ENCODE data around the gene NR2F6. TPM values are rescaled to one million over a fixed set of nuclear protein-coding genes. Genes with fewer than 3 reads are reported as not detected.
"Not testable (repeated sequence)": the region's sequence is repeated elsewhere in the genome, so short reads cannot be mapped to it uniquely, and the experiment has no call there.

NR2F6 gene
- total RNA-seq, 2 donors from 2014 or later: 4.7 to 6.4 TPM

DNA sequence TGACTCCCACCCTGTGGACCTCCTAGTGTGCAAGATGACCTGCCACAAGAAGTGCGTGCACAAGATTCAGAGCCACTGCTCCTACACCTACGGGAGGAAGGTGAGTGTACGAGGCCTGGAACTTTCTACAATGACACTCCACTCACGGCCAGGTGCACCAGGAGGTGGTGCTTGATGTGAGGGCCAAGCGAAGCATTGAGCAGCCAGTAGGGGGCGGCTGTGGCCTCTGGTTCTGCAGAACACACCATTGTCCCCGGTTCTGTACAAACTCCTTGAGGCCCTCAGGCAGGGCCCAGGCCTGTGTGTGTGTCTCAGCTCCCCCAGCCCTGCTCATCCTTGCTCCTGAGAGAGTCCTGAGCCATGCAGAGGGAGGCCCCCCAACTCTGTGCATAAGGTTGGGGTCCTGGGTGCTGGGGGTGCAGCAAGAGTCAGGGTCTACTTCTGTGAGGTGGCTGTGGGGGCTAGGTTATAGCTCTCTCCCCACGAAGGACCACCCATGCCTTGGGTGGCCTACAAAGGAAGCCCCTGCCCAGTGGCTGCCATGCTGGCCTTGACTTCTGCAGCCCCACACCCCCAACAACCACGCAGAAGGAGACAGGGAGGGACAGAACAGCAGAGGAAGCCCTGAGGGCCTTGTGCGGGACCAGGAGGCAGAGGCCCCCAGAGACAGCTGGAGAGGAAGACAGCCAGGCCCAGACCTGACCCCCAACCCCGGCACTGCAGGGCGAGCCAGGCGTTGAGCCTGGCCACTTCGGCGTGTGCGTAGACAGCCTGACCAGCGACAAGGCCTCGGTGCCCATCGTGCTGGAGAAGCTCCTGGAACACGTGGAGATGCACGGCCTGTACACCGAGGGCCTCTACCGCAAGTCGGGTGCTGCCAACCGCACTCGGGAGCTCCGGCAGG is 40.2 kb downstream of the NR2F6 start:
- H3K4me1 Mint-ChIP-seq (ENCODE audit: low read depth): peaks cover 8% of the 10 kb centered on the region
- ATAC-seq (replicated peaks in 1 of 2): peak; percentile 43 to 49
- H3K4me3 Mint-ChIP-seq: no peak overlapping the region
- H3K9me3 Mint-ChIP-seq: no peaks in the 10 kb centered on the region
- H3K36me3 Mint-ChIP-seq (ENCODE audit: insufficient read depth in 2 of 2): peaks cover 6 to 27% of the 10 kb centered on the region in 2 donors
- peak; percentile 54 to 56 for DNase-seq
- no peaks in the 10 kb centered on the region for H3K27me3 Mint-ChIP-seq (ENCODE audit: low read depth)
- H3K27ac Mint-ChIP-seq: peak overlapping the region; percentile 24

DNA sequence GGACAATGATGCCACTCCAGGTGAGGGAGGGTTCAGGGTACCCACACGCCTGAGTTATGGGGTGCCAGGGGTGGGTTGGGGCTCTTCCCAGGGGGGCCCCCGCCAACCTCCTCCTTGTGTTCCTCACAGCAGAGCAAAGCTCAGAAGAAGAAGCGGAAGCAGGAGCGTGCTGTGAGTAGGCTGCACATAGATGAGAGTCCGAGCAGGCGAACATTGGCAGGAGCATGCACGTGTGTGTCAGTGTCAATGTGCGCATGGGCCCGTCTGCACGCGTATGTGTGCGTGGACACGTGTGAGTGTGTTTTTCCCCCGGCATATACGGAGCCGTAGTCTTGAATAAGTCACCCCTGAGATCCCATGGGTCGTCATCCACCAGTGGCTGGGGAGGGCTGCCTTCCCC is 43.0 kb downstream of the NR2F6 start:
- Mint-ChIP-seq H3K27me3 (ENCODE audit: low read depth) (no peaks in the 10 kb centered on the region), H3K4me1 (ENCODE audit: low read depth) (no peaks in the 10 kb centered on the region), H3K36me3 (ENCODE audit: insufficient read depth in 2 of 2) (peaks cover 7 to 25% of the 10 kb centered on the region in 2 donors), H3K27ac (no peak overlapping the region), H3K9me3 (no peaks in the 10 kb centered on the region), H3K4me3 (no peak overlapping the region)
- no peak for ATAC-seq (replicated peaks in 1 of 2)
- no peak for DNase-seq

DNA sequence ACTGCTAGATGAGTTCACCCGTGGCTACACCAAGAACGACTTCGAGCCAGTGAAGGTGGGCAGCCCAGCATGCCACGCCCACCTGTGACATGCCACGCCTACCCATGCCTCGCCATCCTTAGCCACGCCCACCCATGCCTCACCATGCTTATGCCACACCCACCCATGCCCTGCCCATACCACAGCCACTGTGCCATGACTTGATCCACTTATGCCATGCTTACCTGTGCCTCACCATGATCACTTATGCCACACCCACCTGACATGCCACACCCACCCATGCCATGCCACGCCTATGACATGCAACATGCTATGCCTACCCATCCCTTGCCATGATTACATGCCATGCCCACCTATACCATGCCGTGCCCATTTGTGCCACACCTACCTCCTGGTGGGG is 43.5 kb downstream of the NR2F6 start:
- no peak overlapping the region for H3K4me3 Mint-ChIP-seq
- H3K9me3 Mint-ChIP-seq: no peaks in the 10 kb centered on the region
- peaks cover 7 to 27% of the 10 kb centered on the region in 2 donors for H3K36me3 Mint-ChIP-seq (ENCODE audit: insufficient read depth in 2 of 2)
- no peaks in the 10 kb centered on the region for H3K4me1 Mint-ChIP-seq (ENCODE audit: low read depth)
- H3K27ac Mint-ChIP-seq: no peak overlapping the region
- ATAC-seq (replicated peaks in 1 of 2) (peak; percentile 36 to 60), DNase-seq (peak; percentile 37 to 38)
- no peaks in the 10 kb centered on the region for H3K27me3 Mint-ChIP-seq (ENCODE audit: low read depth)

DNA sequence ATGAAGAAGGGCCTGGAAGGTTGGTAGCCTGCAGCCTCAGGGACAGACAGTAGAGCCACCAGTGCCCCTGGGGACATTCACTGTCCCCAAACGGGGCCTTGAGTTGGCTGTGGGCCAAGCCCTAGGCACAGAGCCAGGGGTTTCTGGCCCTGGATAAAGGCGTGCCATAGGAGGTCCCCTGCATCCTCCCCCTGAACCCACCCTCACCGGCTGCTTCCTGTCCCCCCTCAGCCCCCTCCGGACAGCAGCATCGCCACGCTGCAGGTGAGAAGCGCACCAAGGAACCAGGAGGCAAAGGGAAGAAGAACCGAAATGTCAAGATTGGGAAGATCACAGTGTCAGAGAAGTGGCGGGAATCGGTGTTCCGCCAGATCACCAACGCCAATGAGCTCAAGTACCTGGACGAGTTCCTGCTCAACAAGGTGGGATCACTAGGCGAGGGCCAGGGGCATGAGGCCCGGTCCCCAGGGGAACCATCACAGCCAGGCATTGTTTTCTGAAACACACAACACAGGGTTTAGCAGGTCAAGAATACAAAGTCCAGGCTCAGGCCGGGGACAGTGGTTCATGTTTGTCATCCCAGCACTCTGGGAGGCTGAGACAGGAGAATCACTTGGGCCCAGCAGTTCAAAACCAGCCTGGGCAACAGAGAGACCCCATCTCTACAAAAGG is 45.2 kb downstream of the NR2F6 start:
- peaks cover 14 to 32% of the 10 kb centered on the region in 2 donors for H3K36me3 Mint-ChIP-seq (ENCODE audit: insufficient read depth in 2 of 2)

DNA sequence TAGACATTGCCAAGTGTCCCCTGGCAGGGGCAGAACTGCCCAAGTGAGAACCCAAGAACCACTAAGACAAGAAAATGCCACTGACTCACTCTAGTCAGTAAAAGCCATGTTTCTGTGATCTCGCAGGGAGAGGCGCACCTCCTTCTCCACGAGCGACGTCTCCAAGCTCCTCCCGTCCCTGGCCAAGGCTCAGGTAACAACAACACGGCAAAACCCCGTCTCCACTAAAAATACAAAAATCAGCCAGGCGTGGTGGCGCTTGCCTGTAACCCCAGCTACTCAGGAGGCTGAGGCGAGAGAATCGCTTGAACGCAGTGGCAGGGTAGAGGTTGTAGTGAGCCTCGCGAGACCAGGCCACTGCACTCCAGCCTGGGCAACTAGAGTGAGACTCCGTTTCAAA is 48.1 kb downstream of the NR2F6 start:
- H3K4me3 Mint-ChIP-seq: no peak overlapping the region
- DNase-seq (no peak), ATAC-seq (replicated peaks in 1 of 2) (no peak)
- H3K36me3 Mint-ChIP-seq (ENCODE audit: insufficient read depth in 2 of 2): peaks cover 18 to 40% of the 10 kb centered on the region in 2 donors
- H3K27ac Mint-ChIP-seq: no peak overlapping the region
- H3K9me3 Mint-ChIP-seq: no peaks in the 10 kb centered on the region
- no peaks in the 10 kb centered on the region for H3K27me3 Mint-ChIP-seq (ENCODE audit: low read depth)
- H3K4me1 Mint-ChIP-seq (ENCODE audit: low read depth): no peaks in the 10 kb centered on the region

More for the DNA sequence above, 45.2 kb downstream of the NR2F6 start:
- no peak overlapping the region for H3K27ac Mint-ChIP-seq
- no peaks in the 10 kb centered on the region for H3K27me3 Mint-ChIP-seq (ENCODE audit: low read depth)
- ATAC-seq (replicated peaks in 1 of 2) (no peak), DNase-seq (no peak)
- H3K4me1 Mint-ChIP-seq (ENCODE audit: low read depth): no peaks in the 10 kb centered on the region
- H3K9me3 Mint-ChIP-seq: no peaks in the 10 kb centered on the region
- no peak overlapping the region for H3K4me3 Mint-ChIP-seq

DNA sequence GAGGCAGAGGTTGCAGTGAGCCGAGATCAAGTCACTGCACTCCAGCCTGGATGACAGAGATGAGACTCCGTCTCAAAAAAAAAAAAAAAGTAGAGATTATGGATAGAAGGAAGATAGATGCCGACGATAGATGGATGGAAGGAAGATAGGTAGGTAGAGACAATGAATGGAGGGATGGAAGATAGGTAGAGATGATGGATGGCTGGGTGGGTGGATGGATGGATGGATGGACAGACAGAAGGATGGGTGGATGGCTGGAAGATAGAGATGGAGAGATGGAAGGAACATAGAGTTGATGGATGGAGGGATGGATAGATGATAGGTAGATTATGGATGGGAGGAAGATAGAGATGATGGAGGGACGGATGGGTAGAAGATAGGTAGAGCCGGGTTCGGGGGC is 49.1 kb downstream of the NR2F6 start:
- no peak overlapping the region for H3K27ac Mint-ChIP-seq

DNA sequence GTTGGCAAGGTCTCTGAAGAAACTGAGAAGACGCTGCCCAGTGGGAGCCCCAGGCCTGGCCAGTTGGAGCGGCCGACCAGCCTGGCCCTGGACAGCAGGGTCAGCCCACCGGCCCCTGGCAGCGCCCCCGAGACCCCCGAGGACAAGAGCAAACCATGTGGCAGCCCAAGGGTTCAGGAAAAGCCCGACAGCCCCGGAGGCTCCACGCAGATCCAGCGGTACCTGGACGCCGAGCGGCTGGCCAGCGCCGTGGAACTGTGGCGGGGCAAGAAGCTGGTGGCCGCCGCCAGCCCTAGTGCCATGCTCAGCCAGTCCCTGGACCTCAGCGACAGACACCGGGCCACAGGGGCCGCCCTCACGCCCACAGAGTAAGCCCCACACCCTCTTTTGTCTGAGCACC is 50.6 kb downstream of the NR2F6 start:
- H3K4me3 Mint-ChIP-seq: no peak overlapping the region
- H3K4me1 Mint-ChIP-seq (ENCODE audit: low read depth): no peaks in the 10 kb centered on the region
- H3K27ac Mint-ChIP-seq: no peak overlapping the region
- no peak for ATAC-seq (replicated peaks in 1 of 2)
- DNase-seq: no peak
- no peaks in the 10 kb centered on the region for H3K27me3 Mint-ChIP-seq (ENCODE audit: low read depth)
- peaks cover 14 to 32% of the 10 kb centered on the region in 2 donors for H3K36me3 Mint-ChIP-seq (ENCODE audit: insufficient read depth in 2 of 2)
- no peaks in the 10 kb centered on the region for H3K9me3 Mint-ChIP-seq

More for the DNA sequence above, 49.1 kb downstream of the NR2F6 start:
- DNase-seq (no peak), ATAC-seq (replicated peaks in 1 of 2) (no peak)
- peaks cover 13 to 33% of the 10 kb centered on the region in 2 donors for H3K36me3 Mint-ChIP-seq (ENCODE audit: insufficient read depth in 2 of 2)
- no peaks in the 10 kb centered on the region for H3K9me3 Mint-ChIP-seq
- no peak overlapping the region for H3K4me3 Mint-ChIP-seq
- H3K4me1 Mint-ChIP-seq (ENCODE audit: low read depth): no peaks in the 10 kb centered on the region
- no peaks in the 10 kb centered on the region for H3K27me3 Mint-ChIP-seq (ENCODE audit: low read depth)

DNA sequence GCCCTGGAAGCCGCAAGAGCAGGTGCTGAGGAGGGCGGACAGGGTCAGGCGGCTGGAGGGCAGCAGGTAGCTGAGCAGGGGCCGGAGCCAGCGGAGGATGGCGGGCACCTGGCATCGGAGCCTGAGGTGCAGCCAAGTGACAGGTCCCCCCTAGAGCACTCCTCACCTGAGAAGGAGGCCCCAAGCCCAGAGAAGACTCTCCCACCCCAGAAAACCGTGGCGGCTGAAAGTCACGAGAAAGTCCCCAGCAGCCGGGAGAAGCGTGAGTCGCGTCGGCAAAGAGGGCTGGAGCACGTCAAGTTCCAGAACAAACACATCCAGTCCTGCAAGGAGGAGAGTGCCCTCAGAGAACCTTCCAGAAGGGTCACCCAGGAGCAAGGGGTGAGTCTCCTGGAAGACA is 51.1 kb downstream of the NR2F6 start:
- Mint-ChIP-seq H3K27me3 (ENCODE audit: low read depth) (no peaks in the 10 kb centered on the region), H3K36me3 (ENCODE audit: insufficient read depth in 2 of 2) (peaks cover 13 to 33% of the 10 kb centered on the region in 2 donors)

DNA sequence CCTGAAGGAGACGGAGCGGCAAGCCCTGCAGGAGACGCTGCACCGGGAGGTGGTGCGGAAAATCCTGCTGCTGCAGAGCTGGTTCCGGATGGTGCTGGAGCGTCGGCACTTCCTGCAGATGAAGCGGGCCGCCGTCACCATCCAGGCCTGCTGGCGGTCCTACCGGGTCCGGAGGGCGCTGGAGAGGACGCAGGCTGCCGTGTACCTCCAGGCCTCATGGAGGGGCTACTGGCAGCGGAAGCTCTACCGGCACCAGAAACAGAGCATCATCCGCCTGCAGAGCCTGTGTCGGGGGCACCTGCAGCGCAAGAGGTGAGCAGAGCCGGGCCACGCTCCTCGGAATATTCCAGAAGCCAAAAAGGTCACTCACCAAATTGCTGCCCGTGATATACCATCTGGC is 53.0 kb downstream of the NR2F6 start:
- Mint-ChIP-seq H3K4me3 (no peak overlapping the region), H3K27me3 (ENCODE audit: low read depth) (no peaks in the 10 kb centered on the region), H3K9me3 (no peaks in the 10 kb centered on the region), H3K4me1 (ENCODE audit: low read depth) (no peaks in the 10 kb centered on the region), H3K27ac (no peak overlapping the region), H3K36me3 (ENCODE audit: insufficient read depth in 2 of 2) (peaks cover 13 to 29% of the 10 kb centered on the region in 2 donors)
- ATAC-seq (replicated peaks in 1 of 2) (no peak), DNase-seq (no peak)

More for the DNA sequence above, 51.1 kb downstream of the NR2F6 start:
- Mint-ChIP-seq H3K4me1 (ENCODE audit: low read depth) (no peaks in the 10 kb centered on the region), H3K9me3 (no peaks in the 10 kb centered on the region), H3K27ac (no peak overlapping the region), H3K4me3 (no peak overlapping the region)
- no peak for DNase-seq
- ATAC-seq (replicated peaks in 1 of 2): no peak

DNA sequence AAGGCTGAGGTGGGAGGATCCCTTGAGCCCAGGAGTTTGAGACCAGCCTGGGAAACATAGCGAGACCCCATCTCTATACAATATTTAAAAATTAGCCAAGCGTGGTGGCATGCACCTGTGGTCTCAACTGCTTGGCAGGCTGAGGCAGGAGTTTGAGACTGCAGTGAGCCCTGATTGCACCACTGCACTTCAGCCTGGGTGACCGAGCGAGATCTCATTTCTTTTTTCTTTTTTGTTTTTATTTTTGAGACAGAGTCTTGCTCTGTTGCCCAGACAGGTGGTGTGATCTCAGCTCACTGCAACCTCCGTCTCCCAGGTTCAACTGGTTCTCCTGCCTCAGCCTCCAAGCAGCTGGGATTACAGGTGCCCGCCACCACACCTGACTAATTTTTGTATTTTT is 54.0 kb downstream of the NR2F6 start:
- H3K4me1 Mint-ChIP-seq (ENCODE audit: low read depth); H3K27ac Mint-ChIP-seq; H3K9me3 Mint-ChIP-seq; DNase-seq; H3K4me3 Mint-ChIP-seq; H3K27me3 Mint-ChIP-seq (ENCODE audit: low read depth); ATAC-seq (replicated peaks in 1 of 2): not testable (repeated sequence)
- peaks cover 11 to 24% of the 10 kb centered on the region in 2 donors for H3K36me3 Mint-ChIP-seq (ENCODE audit: insufficient read depth in 2 of 2)

DNA sequence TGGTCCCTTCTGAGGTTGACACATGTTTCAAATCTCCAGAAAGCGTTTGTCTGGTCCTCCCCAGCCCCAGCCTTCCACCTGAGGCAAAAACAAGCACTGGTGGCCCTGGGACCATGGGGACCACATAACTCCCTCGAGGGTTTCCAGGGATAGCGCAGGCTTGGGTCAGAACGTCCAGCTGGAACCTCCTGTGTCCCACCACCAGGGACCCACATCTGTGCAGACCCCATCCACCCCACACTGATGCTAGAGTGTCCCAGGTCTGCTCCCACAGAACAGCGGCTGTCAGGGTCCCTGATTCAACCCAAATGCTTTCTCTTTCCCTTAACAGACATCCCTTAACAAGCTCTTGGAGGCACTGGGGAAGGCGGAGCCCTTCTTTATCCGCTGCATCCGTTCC is 60.1 kb downstream of the NR2F6 start:
- peaks cover 22% of the 10 kb centered on the region for H3K4me1 Mint-ChIP-seq (ENCODE audit: low read depth)
- H3K36me3 Mint-ChIP-seq (ENCODE audit: insufficient read depth in 2 of 2): peaks cover 0 to 8% of the 10 kb centered on the region in 2 donors
- peak overlapping the region in 1 of 2 donors; percentile 12 for H3K4me3 Mint-ChIP-seq
- DNase-seq (no peak), ATAC-seq (replicated peaks in 1 of 2) (no peak)
- no peaks in the 10 kb centered on the region for H3K27me3 Mint-ChIP-seq (ENCODE audit: low read depth)
- H3K27ac Mint-ChIP-seq: peak overlapping the region; percentile 19
- no peaks in the 10 kb centered on the region for H3K9me3 Mint-ChIP-seq

DNA sequence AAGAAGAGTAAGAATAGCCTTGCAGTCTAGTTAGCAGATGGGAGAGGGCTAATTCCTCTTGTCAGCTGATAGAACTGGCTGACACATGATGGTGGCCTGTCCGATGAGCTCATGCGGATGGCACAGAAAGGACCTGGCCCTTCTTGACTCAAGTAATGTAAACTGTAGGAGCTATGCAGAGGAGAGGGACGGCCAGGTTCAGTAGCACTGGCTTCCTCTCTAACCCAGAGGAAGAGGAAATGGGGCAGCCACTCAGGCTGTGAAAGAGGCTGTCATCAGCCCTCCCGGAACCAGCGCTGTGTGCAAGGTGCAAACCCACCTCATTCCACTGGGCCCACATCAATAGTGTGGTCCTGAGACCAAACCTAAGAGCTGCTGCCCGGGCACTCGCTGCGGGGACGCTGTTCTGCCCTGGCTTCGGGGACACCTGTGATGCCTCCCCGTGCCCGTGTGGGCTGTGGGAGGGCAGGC is 61.3 kb downstream of the NR2F6 start:
- Mint-ChIP-seq H3K4me3 (peak overlapping the region; percentile 90 to 97), H3K36me3 (ENCODE audit: insufficient read depth in 2 of 2) (peaks cover 0 to 5% of the 10 kb centered on the region in 2 donors), H3K9me3 (no peaks in the 10 kb centered on the region), H3K4me1 (ENCODE audit: low read depth) (peaks cover 22% of the 10 kb centered on the region), H3K27me3 (ENCODE audit: low read depth) (no peaks in the 10 kb centered on the region), H3K27ac (peak overlapping the region; percentile 99)
- DNase-seq: peak; percentile 47 to 59
- peak; percentile 81 to 90 for ATAC-seq (replicated peaks in 1 of 2)

DNA sequence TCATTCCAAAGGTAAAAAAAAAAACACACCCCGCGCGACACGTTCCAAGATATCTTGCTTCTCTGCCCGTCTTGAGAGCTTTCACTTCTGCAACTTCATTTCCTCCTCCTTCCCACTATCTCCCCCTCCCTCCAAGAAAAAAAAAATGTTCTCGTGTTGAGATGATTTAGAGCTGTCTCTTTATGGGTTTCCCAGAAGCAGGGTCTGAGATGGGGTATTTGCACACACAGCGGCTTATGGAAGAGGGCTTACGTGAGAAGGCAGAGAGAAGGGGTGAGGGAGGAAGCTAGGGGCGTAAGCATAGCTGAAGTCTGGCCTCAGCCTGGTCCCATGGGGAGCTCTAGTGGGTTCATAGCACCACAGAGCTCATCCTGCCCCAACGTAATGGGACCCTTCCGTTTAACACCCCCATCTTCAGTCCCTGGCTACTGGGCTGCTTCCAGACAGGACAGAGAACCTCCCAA is 61.8 kb downstream of the NR2F6 start:
- H3K27me3 Mint-ChIP-seq (ENCODE audit: low read depth): no peaks in the 10 kb centered on the region
- DNase-seq (peak; percentile 25 to 27), ATAC-seq (replicated peaks in 1 of 2) (peak; percentile 64 to 68)
- peak overlapping the region; percentile 99 for H3K27ac Mint-ChIP-seq
- H3K4me3 Mint-ChIP-seq: peak overlapping the region; percentile 90 to 97
- peaks cover 22% of the 10 kb centered on the region for H3K4me1 Mint-ChIP-seq (ENCODE audit: low read depth)
- peaks cover 0 to 5% of the 10 kb centered on the region in 2 donors for H3K36me3 Mint-ChIP-seq (ENCODE audit: insufficient read depth in 2 of 2)
- H3K9me3 Mint-ChIP-seq: no peaks in the 10 kb centered on the region
